Medulla oblongata (tissue), 1 donor: ENCODE results near the gene LY6G6F.
A peak's percentile ranks its signal among the peaks of the same experiment; 100 is the strongest.

Experiments used
- DNase-seq: peaks from one replicate; pipeline ENCODE4 v3.0.0-alpha.2; 2015; ENCODE audit errors: extremely low spot score

LY6G6F gene

DNA sequence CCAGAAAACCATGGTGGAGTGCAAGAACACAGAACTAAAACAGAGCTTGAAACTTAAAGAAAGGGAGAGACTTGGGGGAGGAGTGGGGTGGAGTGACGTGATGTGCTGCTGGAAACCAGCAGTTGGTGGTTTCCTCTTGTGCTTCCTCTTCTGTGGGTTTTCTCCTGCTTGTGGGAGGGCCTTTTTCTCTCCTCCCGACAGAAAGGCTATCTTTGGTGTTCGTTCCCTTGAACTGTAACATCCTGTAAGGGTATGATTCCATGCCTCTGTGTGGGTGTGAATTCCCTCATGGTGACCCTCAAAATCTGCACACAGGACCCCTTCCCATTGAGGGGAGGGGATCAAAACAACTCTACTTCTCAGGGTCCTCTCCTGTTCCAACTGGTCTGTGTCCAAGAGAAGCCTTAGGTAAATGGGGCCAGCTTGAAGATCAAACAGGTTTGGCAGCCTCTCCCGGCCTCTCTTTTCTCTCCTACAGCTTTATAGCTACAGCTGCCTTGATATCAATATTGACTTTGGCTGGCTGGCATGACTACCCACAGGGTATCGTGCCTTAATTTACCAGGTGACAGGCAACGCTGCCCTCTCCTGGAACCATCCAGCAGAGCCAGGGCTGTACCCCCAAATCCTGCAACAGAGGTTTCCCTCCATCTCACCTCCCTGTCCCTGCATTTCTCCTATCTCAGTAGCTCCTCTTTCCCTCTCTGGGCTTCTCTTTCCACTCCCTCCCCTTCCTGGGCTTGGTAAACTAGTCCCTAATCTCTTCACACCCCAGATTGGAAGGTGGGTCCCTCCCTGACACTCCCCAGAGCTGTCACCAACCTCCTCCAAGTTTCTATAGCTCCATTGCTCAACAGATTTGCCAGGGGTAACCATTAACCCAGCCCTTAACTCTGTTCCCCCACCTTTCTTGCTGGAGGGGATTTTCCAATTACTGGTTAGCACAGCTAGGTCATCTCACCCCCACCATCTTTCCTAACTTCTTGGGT, 31.6 kb downstream of the LY6G6F start:
- peak; percentile 77 for DNase-seq

DNA sequence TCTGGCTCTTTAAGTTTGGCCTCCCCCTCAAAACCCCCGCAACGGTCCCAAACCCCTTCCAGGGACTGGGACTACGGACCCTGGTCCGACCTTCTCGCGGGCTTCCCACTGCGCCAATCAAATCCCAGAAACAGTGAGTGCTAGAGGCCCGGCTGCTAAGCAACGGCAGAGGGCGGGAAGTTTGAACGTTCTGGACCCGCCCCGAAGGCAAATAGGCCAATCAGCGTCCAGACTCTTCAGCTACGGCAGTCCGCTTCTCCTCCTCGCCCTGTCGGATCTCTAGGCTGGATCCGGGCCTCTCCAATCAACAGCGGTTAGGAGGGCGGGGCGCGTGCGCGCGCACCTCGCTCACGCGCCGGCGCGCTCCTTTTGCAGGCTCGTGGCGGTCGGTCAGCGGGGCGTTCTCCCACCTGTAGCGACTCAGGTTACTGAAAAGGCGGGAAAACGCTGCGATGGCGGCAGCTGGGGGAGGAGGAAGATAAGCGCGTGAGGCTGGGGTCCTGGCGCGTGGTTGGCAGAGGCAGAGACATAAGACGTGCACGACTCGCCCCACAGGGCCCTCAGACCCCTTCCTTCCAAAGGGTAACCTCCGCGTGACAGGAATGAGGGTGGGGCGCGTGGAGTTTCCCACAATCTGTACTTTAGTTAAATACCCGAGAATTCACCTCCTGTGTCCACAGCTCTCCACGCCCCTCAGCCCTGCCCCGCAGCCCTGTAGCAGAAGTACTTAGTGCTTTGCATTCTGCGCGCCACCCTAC, 33.2 kb downstream of the LY6G6F start, which contains the start of gene MSH5:
Gene MSH5 (plus strand): TSS at position 367 of the 758 bp plus-strand sequence. CDS start 462 bp downstream, outside the sequence.
- DNase-seq = peak; percentile 99

DNA sequence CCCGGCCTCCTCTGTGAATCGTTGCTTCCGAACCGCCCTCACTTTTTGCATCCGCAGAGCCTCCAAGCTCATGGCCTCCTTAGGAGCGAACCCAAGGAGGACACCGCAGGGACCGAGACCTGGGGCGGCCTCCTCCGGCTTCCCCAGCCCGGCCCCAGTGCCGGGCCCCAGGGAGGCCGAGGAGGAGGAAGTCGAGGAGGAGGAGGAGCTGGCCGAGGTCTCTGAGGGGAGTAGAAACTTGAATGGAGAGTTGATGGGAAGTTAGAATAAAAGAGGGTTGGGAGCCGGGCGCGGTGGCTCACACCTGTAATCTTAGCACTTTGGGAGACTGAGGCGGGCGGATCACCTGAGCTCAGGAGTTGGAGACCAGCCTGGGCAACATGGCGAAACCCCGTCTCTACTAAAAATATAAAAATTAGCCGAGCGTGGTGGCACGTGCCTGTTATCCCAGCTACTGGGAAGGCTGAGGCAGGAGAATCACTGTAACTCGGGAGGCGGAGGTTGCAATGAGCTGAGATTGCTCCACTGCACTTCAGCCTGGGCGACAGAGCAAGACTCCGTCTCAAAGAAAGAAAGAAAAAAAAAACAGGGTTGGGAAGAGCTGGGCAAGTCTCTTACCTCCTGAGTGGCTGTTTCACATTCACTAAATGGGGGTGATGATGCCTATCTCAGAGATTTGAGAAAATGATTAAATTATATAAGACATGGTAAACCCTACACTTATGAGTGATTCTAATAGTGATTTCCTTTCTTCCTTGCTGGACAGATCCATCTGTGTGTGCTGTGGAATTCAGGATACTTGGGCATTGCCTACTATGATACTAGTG, 33.9 kb downstream of the LY6G6F start:
- DNase-seq = peak; percentile 21

DNA sequence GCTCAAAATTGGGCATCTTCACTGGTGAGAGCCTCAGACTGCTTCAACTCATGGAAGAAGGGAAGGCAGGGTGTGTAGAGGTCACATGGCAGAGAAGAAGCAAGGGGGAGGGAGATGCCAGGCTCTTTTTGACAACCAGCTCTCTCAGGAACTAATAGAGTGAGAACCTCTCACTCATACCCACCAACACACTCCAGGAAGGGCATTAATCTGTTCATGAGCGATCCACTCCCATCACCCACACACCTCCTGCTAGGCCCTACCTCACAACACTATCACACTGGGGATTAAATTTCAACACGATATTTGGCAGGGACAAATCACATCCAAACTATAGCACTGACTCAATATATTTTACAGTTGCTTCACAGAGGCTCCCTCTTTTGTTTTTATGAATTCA, 35.1 kb downstream of the LY6G6F start:
- DNase-seq = no peak

DNA sequence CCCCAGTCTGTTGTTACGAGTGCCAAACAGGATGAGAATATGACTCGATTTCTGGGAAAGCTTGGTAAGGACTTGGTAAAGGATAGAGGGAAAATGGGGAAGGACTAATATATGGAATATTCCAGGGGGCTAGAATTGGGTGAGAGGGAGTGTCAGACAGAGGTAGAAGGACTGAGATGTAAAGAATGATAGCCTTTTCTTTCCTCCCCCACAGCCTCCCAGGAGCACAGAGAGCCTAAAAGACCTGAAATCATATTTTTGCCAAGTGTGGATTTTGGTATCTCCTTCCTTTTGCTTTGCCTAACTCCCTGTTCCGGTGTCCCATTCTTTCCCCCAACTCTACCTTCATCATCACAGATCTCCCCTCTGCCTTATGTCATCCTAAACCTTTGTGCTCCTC, 36.2 kb downstream of the LY6G6F start:
- no peak for DNase-seq

DNA sequence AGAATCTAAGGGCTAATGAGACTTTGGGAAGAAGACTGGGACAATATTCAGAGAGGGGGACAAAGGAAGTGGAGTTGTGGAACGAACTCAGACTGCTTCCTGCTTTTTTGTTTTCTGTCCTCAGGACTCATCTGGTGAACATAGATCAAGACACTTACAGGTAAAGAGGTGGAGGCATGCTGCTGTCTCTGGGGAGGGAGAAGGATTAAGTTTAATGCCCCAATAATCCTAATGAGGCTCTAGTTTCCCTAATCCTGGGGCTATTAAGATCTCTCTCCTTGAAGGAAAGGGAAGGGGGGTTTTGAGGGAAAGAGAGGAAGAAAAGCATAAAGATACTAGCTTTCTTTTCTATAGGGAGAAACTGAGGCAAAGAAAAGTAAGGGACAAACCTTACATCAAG, 37.8 kb downstream of the LY6G6F start:
- DNase-seq = no peak

DNA sequence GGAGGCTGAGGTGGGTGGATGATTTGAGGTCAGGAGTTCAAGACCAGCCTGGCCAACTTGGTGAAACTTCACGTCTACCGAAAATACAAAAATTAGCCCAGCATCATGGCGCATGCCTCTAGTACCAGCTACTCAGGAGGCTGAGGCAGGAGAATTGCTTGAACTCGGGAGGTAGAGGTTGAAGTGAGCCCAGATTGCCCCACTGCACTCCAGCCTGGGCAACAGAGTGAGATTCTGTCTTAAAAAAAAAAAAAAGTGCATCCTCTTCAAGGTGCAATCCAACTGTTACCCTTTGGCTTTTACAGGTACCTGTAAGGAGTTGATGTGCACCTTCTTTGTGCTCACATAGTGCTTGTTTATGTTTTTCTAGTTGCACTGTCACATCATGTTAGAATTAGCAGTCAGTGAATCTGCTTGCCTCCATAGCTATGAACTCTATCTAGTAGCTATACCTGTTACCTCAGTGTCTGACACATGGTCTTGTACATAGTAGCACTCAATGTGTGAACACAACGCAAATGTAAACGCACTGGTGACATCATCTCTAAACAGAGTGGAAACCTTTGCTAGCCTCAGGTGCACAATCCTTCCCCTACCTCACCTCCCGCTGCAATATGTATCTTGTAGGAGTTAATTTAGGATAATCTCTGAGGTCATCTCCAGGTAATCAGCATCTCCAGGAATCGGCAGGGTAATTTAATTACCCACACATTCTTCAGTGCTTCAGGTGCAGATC, 42.8 kb downstream of the LY6G6F start:
- no peak for DNase-seq

DNA sequence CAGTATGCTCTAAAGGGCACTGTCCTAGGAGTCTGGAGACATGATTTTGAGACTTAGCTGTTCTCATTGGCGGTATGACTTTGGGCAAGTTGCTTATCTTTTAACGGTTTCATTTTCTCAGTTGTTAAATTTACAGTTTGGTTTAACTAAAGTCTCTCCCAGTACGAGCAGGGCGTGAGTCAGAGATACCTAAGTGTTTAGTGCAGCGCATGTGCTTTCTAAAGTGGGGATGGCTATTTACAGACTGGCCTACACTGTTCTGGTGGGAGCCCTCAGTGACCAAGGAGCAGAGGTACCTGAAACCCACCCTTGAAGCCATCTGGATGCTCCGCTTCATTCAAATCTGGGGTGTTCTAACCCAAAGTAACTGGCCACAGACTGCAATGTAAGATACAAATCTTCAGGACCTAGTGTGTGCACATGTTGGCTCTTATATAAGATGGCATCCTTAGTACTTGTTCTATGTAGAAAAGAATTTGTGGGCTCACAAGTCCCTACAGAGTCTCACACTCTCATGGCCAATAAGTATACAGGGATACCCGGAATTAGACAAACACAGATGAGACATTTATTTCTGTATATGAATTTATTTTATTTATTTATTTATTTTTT, 43.9 kb downstream of the LY6G6F start:
- no peak for DNase-seq

DNA sequence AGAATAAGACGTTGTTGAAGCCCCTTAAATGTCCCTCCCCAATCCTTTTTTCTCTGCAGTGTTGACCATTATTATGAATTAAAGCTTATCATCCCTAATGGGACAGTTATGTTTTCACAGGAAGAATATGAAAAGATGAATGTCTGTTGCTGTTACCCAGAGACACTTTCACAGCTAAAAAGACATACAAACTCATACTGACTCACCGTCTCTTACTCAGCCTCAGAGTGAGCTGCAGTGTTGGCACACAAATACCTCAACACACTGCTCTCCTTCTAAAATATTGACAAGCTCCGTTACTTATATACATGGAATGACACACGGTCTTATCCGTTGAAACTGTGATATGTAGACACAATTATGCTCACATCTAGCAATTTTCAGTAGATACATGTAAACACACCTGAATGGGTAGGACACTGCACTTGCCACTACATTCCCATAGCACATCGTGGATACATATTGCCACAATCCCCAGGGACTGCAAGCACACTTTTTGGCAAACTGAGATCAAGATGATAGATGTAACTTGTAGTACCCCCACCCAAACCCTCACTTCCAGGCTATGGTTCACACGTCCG, 46.2 kb downstream of the LY6G6F start:
- DNase-seq = no peak

DNA sequence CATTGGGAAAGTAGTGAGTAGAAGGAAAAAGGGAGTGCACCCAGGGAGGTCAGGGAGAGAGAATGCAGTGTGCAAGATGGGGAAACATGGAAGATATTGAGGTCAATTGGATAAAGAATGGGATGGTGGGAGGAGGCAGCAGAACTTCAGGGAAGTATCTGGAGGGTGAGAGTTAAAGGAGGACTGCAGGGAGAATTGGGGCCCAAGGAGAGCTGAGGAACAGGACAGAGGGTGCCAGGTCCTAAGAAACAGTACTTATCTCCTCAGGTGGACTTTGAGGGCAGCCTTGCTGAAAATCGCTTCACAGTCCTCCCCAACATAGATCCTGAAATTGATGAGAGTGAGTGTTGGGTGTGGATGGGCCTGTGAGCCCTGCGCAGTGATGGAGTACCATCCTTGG, 51.6 kb downstream of the LY6G6F start:
- DNase-seq = no peak
